PC-3 (cell line): ENCODE data around the gene COLEC12.

ENCODE experiments used
- EZH2 ChIP-seq: fragments of 300-600 bp; sonication (generic); IDR thresholded peaks from one replicate; pipeline ENCODE4 v1.6.1; 2017; ENCODE audit warnings: antibody characterized with exemption, mild to moderate bottlenecking, low read length; ENCODE audit not compliant: unreplicated experiment
- TF ChIP-seq, protein P1 (sequence below): fragments of 300-600 bp; sonication (generic); conservative IDR thresholded peaks from 2 replicates; pipeline ENCODE4 v1.5.1; 2017; ENCODE audit warnings: antibody characterized with exemption, low read depth, mild to moderate bottlenecking, low read length

DNA sequence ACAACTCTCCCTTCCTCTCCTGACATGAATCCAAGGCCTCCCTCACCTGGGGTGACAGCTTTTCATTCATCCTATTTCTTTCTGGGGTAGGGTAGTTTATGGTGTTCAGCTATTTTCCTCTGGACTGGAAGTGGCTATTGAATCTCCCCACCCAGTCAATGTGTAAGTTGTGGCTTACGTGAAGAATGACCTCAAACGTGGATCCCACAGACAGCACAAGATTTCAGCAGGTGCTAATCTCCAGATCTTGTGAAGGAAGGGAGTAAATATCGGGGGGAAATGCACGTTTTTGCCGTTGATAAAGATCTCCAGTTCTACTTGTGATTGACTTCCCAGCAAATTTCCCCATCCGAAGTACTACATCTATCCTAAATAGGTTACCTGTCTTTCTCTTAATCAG is 161.3 kb downstream of the COLEC12 start:
- TF ChIP-seq EZH2 = no peak
- TF ChIP-seq, protein P1, sequence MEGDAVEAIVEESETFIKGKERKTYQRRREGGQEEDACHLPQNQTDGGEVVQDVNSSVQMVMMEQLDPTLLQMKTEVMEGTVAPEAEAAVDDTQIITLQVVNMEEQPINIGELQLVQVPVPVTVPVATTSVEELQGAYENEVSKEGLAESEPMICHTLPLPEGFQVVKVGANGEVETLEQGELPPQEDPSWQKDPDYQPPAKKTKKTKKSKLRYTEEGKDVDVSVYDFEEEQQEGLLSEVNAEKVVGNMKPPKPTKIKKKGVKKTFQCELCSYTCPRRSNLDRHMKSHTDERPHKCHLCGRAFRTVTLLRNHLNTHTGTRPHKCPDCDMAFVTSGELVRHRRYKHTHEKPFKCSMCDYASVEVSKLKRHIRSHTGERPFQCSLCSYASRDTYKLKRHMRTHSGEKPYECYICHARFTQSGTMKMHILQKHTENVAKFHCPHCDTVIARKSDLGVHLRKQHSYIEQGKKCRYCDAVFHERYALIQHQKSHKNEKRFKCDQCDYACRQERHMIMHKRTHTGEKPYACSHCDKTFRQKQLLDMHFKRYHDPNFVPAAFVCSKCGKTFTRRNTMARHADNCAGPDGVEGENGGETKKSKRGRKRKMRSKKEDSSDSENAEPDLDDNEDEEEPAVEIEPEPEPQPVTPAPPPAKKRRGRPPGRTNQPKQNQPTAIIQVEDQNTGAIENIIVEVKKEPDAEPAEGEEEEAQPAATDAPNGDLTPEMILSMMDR = no peak
